DMS53 treated with DMSO at 0.1 percent for 48 hours (cell line): Measurements from ENCODE around the gene TUBA1C.
A peak's percentile ranks its signal among the peaks of the same experiment; 100 is the strongest.
"Not testable (repeated sequence)": the region's sequence is repeated elsewhere in the genome, so short reads cannot be mapped to it uniquely, and the experiment has no call there.

Experiments used
- DNase-seq: peaks from one replicate; lab custom pipeline; 2025; ENCODE audit not compliant: unreplicated experiment; lab: John Stamatoyannopoulos, UW

Gene TUBA1C

GRCh38 chr12:49305762-49306510 lies 41.1 kb downstream of the TUBA1C start:
- DNase-seq = no peak

GRCh38 chr12:49309386-49309785 lies 44.5 kb downstream of the TUBA1C start:
- DNase-seq = no peak

- not testable (repeated sequence) for DNase-seq
Measured at GRCh38 chr12:49310451-49311000, 45.6 kb downstream of the TUBA1C start.

- no peak for DNase-seq
Measured at GRCh38 chr12:49314811-49315210, 49.9 kb downstream of the TUBA1C start.

GRCh38 chr12:49317118-49317517 lies 52.2 kb downstream of the TUBA1C start:
- DNase-seq = not testable (repeated sequence)

- not testable (repeated sequence) for DNase-seq
Measured at GRCh38 chr12:49320411-49321103, 55.7 kb downstream of the TUBA1C start.

GRCh38 chr12:49322367-49322707 lies 57.5 kb downstream of the TUBA1C start:
- no peak for DNase-seq

GRCh38 chr12:49322708-49323523 lies 58.0 kb downstream of the TUBA1C start, which contains the start of gene TROAP:
Gene TROAP, plus strand, starts transcription at chr12:49323255. Its CDS starts 354 bp downstream, at chr12:49323609.
- peak; percentile 98 for DNase-seq

- no peak for DNase-seq
Measured at GRCh38 chr12:49323524-49324097, 58.7 kb downstream of the TUBA1C start.
